ENCODE measurements around the gene MOGAT1.
A peak's percentile ranks its signal among the peaks of the same experiment; 100 is the strongest.
"Not testable (repeated sequence)": the region's sequence is repeated elsewhere in the genome, so short reads cannot be mapped to it uniquely, and the experiment has no call there.

The MOGAT1 gene

GRCh38 chr2:222668494-222669154 lies 2.8 kb upstream of the MOGAT1 start:
- DNase-seq (ENCODE audit: low read depth, low spot score) = no peak
- no peak overlapping the region for H3K4me3 ChIP-seq (ENCODE audit: low read length)

- no peak overlapping the region for H3K4me3 ChIP-seq (ENCODE audit: low read length)
- no peak for DNase-seq (ENCODE audit: low read depth, low spot score)
These were observed 2.1 kb upstream of the MOGAT1 start for GRCh38 chr2:222669353-222669752.

- no peak for DNase-seq (ENCODE audit: low read depth, low spot score)
- H3K4me3 ChIP-seq (ENCODE audit: low read length) = no peak overlapping the region
These were observed 1.0 kb upstream of the MOGAT1 start for GRCh38 chr2:222670191-222671038.

DNA sequence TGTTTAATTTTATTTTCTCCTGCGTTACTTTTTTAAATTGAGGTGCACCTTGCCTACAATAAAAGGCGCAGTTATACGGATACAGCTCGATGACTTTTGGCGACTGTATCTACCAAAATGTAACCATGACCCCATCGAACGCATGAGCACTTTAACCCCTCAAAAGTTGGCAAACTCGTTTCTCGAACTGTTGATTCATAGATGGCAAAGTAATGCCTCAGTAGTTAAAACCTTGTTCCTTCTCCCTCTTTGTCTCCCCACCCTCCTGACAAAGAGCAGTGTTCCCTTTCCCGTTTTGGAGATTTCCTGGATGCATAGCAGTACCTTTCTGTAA lies 577 bp downstream of the MOGAT1 start:
- no peak for DNase-seq (ENCODE audit: low read depth, low spot score)
- H3K4me3 ChIP-seq (ENCODE audit: low read length) = no peak overlapping the region

DNA sequence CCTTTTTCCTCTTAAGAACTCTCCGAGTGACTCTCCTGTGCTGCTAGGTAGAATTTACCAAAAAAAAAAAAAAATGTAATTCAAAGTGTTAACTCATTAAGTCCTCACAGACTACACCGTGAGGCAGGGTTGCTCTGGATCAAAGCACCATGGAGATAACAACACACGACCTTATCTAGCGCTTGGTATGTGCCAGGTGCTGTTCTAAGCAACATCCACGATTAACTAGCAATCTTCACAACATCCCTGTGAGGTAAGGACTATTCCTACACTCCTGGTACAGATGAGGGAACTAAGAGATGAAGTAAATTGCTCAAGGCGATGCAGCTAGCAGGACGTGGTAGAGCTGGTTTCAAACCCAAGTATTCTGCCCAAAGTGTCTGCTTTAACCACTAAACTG lies 1.8 kb downstream of the MOGAT1 start:
- no peak overlapping the region for H3K4me3 ChIP-seq (ENCODE audit: low read length)
- DNase-seq (ENCODE audit: low read depth, low spot score) = no peak

- DNase-seq (ENCODE audit: low read depth, low spot score) = no peak
- no peak overlapping the region for H3K4me3 ChIP-seq (ENCODE audit: low read length)
These were observed 2.4 kb downstream of the MOGAT1 start for GRCh38 chr2:222673883-222674282.

DNA sequence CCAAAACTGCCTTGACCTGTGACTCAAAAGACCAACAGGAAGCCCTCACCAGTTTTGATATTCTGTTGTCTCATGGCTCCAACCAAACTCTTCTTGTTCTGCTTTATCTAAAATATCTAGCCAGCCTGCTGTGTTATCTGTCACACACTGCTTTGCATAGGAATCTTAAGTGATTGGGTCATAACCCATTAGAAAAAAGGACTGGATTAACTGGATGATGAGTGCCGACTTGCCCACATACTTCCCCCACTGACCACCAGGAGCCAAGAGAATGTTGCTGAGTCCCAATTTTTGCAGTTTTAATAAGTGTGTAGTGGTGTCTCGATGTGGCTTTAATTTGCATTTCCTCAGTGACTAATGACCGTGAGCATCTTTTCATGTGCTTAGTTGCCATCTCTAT lies 6.5 kb downstream of the MOGAT1 start:
- no peak overlapping the region for H3K4me3 ChIP-seq (ENCODE audit: low read length)
- no peak for DNase-seq (ENCODE audit: low read depth, low spot score)

GRCh38 chr2:222683805-222684204 lies 12.3 kb downstream of the MOGAT1 start:
- no peak overlapping the region for H3K4me3 ChIP-seq (ENCODE audit: low read length)
- DNase-seq (ENCODE audit: low read depth, low spot score) = no peak

GRCh38 chr2:222686086-222686750 lies 14.8 kb downstream of the MOGAT1 start:
- DNase-seq (ENCODE audit: low read depth, low spot score) = no peak
- H3K4me3 ChIP-seq (ENCODE audit: low read length) = no peak overlapping the region

DNA sequence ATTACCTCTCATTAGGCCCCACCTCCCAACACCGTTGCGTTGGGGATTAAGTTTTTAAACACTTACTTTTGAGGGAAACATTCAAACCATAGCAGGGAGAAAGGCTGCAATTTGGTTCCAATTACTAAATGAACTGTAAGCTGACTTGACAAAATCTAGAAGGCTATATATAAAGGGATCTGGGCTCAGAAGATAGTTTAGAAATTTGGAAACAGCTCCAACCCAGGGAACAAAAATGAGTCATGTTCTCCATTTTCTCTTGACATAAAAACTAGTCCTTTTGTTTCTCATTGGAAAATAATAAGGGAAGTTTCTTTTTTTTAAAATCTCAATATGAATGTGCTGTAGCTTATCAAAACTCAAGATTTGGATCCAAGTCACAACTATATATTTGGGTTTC lies 17.5 kb downstream of the MOGAT1 start:
- no peak for DNase-seq (ENCODE audit: low read depth, low spot score)
- H3K4me3 ChIP-seq (ENCODE audit: low read length) = no peak overlapping the region

DNA sequence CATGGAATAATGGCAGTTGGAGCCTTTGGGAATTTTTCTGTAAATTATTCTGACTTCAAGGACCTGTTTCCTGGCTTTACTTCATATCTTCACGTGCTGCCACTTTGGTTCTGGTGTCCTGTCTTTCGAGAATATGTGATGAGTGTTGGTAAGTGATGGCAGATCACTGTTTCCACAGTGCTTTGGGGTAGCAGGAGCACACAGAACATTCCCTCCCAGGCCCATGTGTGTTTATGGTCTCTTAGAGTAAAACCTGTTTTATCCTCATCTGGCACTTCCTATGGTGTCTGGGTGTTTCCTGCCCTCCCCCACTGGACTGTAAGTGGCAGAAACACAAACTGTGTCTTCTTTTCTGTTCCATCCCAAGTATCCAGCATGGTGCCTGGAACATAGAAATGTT lies 17.9 kb downstream of the MOGAT1 start:
- H3K4me3 ChIP-seq (ENCODE audit: low read length) = no peak overlapping the region
- no peak for DNase-seq (ENCODE audit: low read depth, low spot score)

- peak; percentile 78 for DNase-seq (ENCODE audit: low read depth, low spot score)
- no peak overlapping the region for H3K4me3 ChIP-seq (ENCODE audit: low read length)
These were observed 19.2 kb downstream of the MOGAT1 start for GRCh38 chr2:222690564-222691200.

DNA sequence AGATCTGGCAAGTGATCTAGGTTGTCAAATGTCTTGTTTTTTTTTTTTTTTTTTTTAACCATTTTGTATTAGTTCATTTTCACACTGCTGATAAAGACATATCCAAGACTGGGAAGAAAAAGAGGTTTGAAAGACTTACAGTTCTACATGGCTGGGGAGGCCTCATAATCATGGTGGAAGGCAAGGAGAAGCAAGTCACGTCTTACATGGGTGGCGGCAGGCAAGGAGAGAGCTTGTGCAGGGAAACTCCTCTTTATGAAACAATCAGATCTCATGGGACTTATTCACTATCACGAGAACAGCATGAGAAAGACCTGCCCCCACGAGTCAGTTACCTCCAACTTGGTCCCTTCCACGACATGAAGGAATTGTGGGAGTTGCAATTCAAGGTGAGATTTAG lies 22.0 kb downstream of the MOGAT1 start:
- not testable (repeated sequence) for H3K4me3 ChIP-seq (ENCODE audit: low read length); DNase-seq (ENCODE audit: low read depth, low spot score)

DNA sequence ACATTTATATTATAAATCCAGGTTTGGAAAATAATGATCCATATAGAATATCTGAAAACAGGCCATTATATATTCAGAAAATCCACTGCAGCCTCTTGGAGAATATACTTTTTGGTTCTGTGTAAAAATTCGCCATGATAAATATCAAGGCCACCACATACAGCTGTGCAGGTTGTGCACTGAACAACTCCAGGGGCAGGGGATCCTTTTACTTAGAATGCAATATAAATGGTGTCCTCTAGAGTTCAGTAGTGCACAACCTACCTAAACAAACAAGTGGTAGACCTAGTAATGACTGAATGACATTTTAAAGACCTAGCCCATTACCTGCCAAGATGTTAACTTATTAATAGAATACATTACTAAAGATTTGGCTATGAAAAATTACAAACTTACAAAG lies 22.4 kb downstream of the MOGAT1 start:
- H3K4me3 ChIP-seq (ENCODE audit: low read length) = no peak overlapping the region
- DNase-seq (ENCODE audit: low read depth, low spot score) = peak; percentile 51

- H3K4me3 ChIP-seq (ENCODE audit: low read length) = no peak overlapping the region
- DNase-seq (ENCODE audit: low read depth, low spot score) = no peak
These were observed 26.8 kb downstream of the MOGAT1 start for GRCh38 chr2:222698276-222698675.

DNA sequence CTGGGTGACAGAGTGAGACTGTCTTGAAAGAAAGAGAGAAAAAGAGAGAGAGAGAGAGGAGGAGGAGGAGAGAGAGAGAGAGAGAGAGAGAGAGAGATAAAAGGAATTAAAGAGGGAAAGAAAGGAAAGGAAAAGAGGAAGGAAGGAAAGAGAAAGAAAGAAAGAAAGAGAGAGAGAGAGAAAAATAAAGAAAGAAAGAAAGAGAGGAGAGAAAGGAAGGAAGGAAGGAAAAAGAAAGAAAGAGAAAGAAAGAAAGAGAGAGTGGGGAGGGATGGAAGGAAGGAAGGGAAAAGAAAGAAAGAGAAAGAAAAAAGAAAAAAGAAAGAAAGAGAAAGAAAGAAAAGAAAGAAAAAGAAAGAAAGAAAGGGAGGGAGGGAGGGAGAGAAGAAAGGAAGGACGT lies 29.8 kb downstream of the MOGAT1 start:
- H3K4me3 ChIP-seq (ENCODE audit: low read length) = no peak overlapping the region
- no peak for DNase-seq (ENCODE audit: low read depth, low spot score)

GRCh38 chr2:222701721-222702131 lies 30.3 kb downstream of the MOGAT1 start:
- H3K4me3 ChIP-seq (ENCODE audit: low read length) = no peak overlapping the region
- peak; percentile 94 for DNase-seq (ENCODE audit: low read depth, low spot score)

DNA sequence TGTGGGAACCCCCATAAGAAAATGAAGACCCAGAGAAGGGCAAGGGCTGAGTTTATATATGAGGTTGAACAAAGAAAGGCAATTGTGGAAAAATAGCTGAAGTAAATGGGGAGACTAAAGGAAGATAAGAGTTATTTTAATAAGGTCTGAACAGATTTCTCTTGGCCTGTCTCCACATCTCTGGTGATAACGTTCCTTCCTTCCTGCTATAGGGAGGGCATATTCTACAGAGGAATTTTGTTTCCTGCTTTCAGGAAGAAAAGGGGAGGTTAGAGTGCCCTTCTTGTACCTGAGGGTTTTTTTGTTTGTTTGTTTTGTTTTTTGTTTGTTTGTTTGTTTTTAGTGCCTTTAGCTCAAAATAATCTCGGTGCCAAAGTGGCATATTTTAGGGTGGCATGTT lies 31.6 kb downstream of the MOGAT1 start:
- H3K4me3 ChIP-seq (ENCODE audit: low read length) = no peak overlapping the region

DNA sequence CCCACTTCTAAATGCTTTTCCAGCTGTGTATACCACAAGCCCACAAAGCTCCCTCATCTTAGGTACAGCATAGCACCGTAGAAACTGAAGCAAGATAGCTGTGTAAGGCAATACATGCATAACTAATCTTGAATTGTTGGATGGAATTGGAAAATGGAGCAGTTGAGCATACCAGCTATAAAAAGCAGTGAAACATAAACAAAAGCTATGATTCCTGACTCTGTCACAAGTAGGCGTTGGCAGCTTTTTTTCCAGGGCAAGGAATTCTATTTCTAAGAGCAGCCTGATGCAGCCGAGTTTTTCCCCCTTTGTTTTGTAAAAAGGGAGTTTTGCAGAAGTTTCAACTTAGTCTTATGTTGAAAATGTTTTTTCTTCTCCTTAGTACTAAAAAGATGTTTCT lies 32.4 kb downstream of the MOGAT1 start:
- peak; percentile 55 for DNase-seq (ENCODE audit: low read depth, low spot score)

More for the DNA sequence above, 31.6 kb downstream of the MOGAT1 start:
- no peak for DNase-seq (ENCODE audit: low read depth, low spot score)

DNA sequence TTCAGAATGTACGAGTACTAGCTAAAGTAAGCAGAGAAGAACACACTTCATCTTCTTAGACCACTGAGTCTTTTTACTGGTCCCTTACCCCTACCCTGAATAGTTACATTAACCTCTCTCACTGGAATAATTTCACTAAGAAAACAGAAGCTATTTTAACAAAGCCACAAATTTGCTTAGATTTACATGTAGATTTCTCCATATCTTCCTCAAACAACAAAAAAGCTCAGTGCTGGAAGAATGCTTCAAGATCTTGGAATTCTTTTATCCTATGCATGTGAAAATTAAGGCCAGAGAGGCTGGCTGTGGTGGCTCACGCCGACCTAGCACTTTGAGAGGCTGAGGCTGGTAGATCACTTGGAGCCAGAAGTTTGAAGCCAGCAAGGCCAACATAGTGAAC lies 35.2 kb downstream of the MOGAT1 start:
- DNase-seq (ENCODE audit: low read depth, low spot score) = no peak
- H3K4me3 ChIP-seq (ENCODE audit: low read length) = no peak overlapping the region

More for the DNA sequence above, 32.4 kb downstream of the MOGAT1 start:
- no peak overlapping the region for H3K4me3 ChIP-seq (ENCODE audit: low read length)

Measured in Jurkat, Clone E6-1 (cell line).